Measurements from ENCODE around the gene CDC27. TPM values are rescaled to one million over a fixed set of nuclear protein-coding genes. Genes with fewer than 3 reads are reported as not detected.
A peak's percentile ranks its signal among the peaks of the same experiment; 100 is the strongest.

CDC27 gene
- total RNA-seq, 2 experiments from 2014 or later, result 74.3 to 164 TPM

DNA sequence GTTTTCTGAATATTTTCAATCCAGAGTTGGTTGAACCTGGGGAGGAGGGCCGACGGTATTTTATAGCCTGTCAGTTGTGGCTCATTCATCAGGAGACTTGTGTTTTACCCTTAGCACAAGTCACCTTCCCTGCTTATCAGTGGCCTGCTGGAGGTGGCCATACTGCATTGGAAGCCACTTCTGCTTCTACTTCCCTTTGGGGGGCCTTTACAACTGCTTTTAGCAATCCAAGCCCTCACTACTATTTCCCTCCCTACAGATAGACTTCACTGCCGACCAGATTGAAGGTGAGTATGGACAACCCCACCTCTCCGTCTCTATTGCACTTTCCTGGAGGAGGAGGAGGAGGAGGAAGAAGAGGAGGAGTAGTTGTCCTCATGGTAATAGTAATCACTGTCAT, 24.4 kb upstream of the CDC27 start:
- H3K27ac ChIP-seq (ENCODE audit: low read depth, low read length, poor library complexity, severe bottlenecking), result no peak overlapping the region
- peaks cover 30% of the 10 kb centered on the region for H3K4me1 ChIP-seq (ENCODE audit: insufficient read depth, low read length, poor library complexity, severe bottlenecking)
- H3K9me2 ChIP-seq (ENCODE audit: insufficient read depth, low read length), result no peaks in the 10 kb centered on the region
- ChIA-PET POLR2A (interaction anchor here (0.6 kb wide), 1 partner anchor 75 kb away, joined by 3 read pairs; no protein-coding TSS in a partner anchor), CTCF (ENCODE audit: unreplicated experiment) (no interaction called here)
- H3K9me3 ChIP-seq (ENCODE audit: low read length), result no peaks in the 10 kb centered on the region
- H4K20me1 ChIP-seq (ENCODE audit: insufficient read depth, low read length), result no peaks in the 10 kb centered on the region
- H3K4me2 ChIP-seq (ENCODE audit: low read length), result no peak overlapping the region
- no TSS peak for BruUV-seq (replicated peaks)
- intact Hi-C loops (cut with micrococcal nuclease; ENCODE audit: unreplicated experiment), result no loop called here
- TF ChIP-seq EZH2phosphoT487 (IDR thresholded peaks at IDR 0.05; ENCODE audit: borderline replicate concordance, low read depth, low read length), result no peak
- TF ChIP-seq, protein P1, sequence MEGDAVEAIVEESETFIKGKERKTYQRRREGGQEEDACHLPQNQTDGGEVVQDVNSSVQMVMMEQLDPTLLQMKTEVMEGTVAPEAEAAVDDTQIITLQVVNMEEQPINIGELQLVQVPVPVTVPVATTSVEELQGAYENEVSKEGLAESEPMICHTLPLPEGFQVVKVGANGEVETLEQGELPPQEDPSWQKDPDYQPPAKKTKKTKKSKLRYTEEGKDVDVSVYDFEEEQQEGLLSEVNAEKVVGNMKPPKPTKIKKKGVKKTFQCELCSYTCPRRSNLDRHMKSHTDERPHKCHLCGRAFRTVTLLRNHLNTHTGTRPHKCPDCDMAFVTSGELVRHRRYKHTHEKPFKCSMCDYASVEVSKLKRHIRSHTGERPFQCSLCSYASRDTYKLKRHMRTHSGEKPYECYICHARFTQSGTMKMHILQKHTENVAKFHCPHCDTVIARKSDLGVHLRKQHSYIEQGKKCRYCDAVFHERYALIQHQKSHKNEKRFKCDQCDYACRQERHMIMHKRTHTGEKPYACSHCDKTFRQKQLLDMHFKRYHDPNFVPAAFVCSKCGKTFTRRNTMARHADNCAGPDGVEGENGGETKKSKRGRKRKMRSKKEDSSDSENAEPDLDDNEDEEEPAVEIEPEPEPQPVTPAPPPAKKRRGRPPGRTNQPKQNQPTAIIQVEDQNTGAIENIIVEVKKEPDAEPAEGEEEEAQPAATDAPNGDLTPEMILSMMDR (conservative IDR thresholded peaks at IDR 0.05; ENCODE audit: low read length), result no peak
- H2AFZ ChIP-seq (ENCODE audit: low read length), result no peak overlapping the region
- no peaks in the 10 kb centered on the region for H3K79me2 ChIP-seq (ENCODE audit: insufficient read depth, low read depth, low read length)
- H3K4me3 ChIP-seq (ENCODE audit: low read depth, low read length, poor library complexity, severe bottlenecking), result no peak overlapping the region
- DNase-seq (ENCODE audit: low spot score), result no peak
- no peaks in the 10 kb centered on the region for H3K36me3 ChIP-seq (ENCODE audit: insufficient read depth, low read length)

DNA sequence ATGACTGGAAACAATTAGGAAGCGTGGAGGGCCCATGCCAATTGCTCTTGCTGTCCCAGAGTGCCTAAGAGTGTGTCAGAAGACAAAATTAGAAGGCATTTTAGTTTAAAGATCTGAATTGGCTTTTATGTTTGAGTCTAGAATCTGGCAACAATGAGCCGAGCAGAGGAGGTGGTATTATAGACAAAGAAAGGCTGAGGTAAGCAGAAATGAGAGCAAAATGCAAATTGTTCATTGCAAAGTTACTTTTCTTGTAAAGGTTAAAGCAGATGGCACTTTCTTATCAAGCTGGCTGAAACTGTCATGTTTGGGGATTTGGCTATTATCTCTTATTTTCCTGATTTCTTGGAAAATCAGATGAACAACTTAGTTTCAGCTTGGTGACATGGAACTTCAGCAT, 23.4 kb upstream of the CDC27 start:
- Histone ChIP-seq H3K4me2 (ENCODE audit: low read length) (peak overlapping the region; percentile 34), H2AFZ (ENCODE audit: low read length) (peak overlapping the region; percentile 74; the same call in 1 of the 2 replicates), H3K4me3 (ENCODE audit: low read depth, low read length, poor library complexity, severe bottlenecking) (no peak overlapping the region), H3K27ac (ENCODE audit: low read depth, low read length, poor library complexity, severe bottlenecking) (no peak overlapping the region), H3K36me3 (ENCODE audit: insufficient read depth, low read length) (no peaks in the 10 kb centered on the region), H3K4me1 (ENCODE audit: insufficient read depth, low read length, poor library complexity, severe bottlenecking) (peaks cover 35% of the 10 kb centered on the region), H3K9me2 (ENCODE audit: insufficient read depth, low read length) (no peaks in the 10 kb centered on the region), H4K20me1 (ENCODE audit: insufficient read depth, low read length) (no peaks in the 10 kb centered on the region), H3K9me3 (ENCODE audit: low read length) (no peaks in the 10 kb centered on the region), H3K79me2 (ENCODE audit: insufficient read depth, low read depth, low read length) (no peaks in the 10 kb centered on the region)
- POLR2A ChIA-PET, result no interaction called here
- CTCF ChIA-PET (ENCODE audit: unreplicated experiment), result no interaction called here
- no peak for DNase-seq (ENCODE audit: low spot score)
- intact Hi-C loops (cut with micrococcal nuclease; ENCODE audit: unreplicated experiment), result no loop called here
- TF ChIP-seq EZH2phosphoT487 (IDR thresholded peaks at IDR 0.05; ENCODE audit: borderline replicate concordance, low read depth, low read length), result no peak
- TF ChIP-seq, protein P1 (conservative IDR thresholded peaks at IDR 0.05; ENCODE audit: low read length), result no peak
- BruUV-seq (replicated peaks), result no TSS peak

DNA sequence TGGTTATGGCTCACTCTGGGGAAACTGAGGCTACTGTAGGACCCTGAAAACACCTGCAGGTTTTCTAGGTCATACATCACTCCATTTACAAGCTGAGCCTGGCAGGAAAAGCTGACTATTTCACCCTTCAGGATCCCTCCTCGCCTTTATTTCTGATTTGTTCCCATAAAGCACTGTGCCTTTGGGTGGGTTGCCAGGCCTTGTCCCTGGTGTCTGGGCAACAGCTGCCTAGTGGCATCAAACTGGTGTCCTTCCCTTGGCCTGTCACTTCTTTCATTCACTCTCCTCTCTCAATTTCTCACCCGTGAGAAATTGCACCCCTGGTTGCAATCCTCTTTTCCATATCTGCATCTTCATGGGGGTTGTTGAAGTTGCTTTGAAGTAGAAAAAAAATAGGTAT, 21.7 kb upstream of the CDC27 start:
- POLR2A ChIA-PET, result interaction anchor here (0.6 to 8.7 kb wide), 3 partner anchors 17 to 49 kb away, joined by 3 to 114 read pairs (median 4); partner anchors contain the start of gene CDC27
- H3K79me2 ChIP-seq (ENCODE audit: insufficient read depth, low read depth, low read length), result no peaks in the 10 kb centered on the region
- no peak for DNase-seq (ENCODE audit: low spot score)
- no peak for TF ChIP-seq EZH2phosphoT487 (IDR thresholded peaks at IDR 0.05; ENCODE audit: borderline replicate concordance, low read depth, low read length)
- TF ChIP-seq, protein P1 (conservative IDR thresholded peaks at IDR 0.05; ENCODE audit: low read length), result no peak
- H3K4me2 ChIP-seq (ENCODE audit: low read length), result no peak overlapping the region
- H3K9me3 ChIP-seq (ENCODE audit: low read length), result no peaks in the 10 kb centered on the region
- no peaks in the 10 kb centered on the region for H3K36me3 ChIP-seq (ENCODE audit: insufficient read depth, low read length)
- CTCF ChIA-PET (ENCODE audit: unreplicated experiment), result interaction anchor here (0.6 kb wide), 1 partner anchor 121 kb away, joined by 3 read pairs; no protein-coding TSS in a partner anchor
- H3K27ac ChIP-seq (ENCODE audit: low read depth, low read length, poor library complexity, severe bottlenecking), result no peak overlapping the region
- no peak overlapping the region for H2AFZ ChIP-seq (ENCODE audit: low read length)
- H3K4me1 ChIP-seq (ENCODE audit: insufficient read depth, low read length, poor library complexity, severe bottlenecking), result peaks cover 52% of the 10 kb centered on the region
- no peaks in the 10 kb centered on the region for H4K20me1 ChIP-seq (ENCODE audit: insufficient read depth, low read length)
- no peaks in the 10 kb centered on the region for H3K9me2 ChIP-seq (ENCODE audit: insufficient read depth, low read length)
- no peak overlapping the region for H3K4me3 ChIP-seq (ENCODE audit: low read depth, low read length, poor library complexity, severe bottlenecking)
- intact Hi-C loops (cut with micrococcal nuclease; ENCODE audit: unreplicated experiment), result no loop called here
- no TSS peak for BruUV-seq (replicated peaks)

Data from OCI-LY7 (cell line).